Ectodermal cell (in vitro differentiated cells): ENCODE results near the gene ARHGEF38.
"Not testable (repeated sequence)": the region's sequence is repeated elsewhere in the genome, so short reads cannot be mapped to it uniquely, and the experiment has no call there.

Experiments used
- H3K27ac ChIP-seq: 2 replicates; pipeline ENCODE4 v1.7.0; 2013; ENCODE audit warnings: mild to moderate bottlenecking, low read depth, low read length; ENCODE audit not compliant: insufficient read depth, poor library complexity, severe bottlenecking
- H3K27me3 ChIP-seq: 2 replicates; pipeline ENCODE4 v1.7.0; 2013; ENCODE audit warnings: mild to moderate bottlenecking, low read length; ENCODE audit not compliant: insufficient read depth, control insufficient read depth, poor library complexity, severe bottlenecking
- H3K36me3 ChIP-seq: one replicate; pipeline ENCODE4 v1.7.0; 2013; ENCODE audit warnings: low read length; ENCODE audit not compliant: control insufficient read depth, insufficient read depth
- H3K4me1 ChIP-seq: one replicate; pipeline ENCODE4 v1.7.0; 2013; ENCODE audit warnings: low read length; ENCODE audit not compliant: control insufficient read depth, insufficient read depth
- H3K4me3 ChIP-seq: 2 replicates; pipeline ENCODE4 v1.7.0; 2013; ENCODE audit warnings: low read depth, low read length, control low read depth; ENCODE audit not compliant: insufficient read depth
- H3K9me3 ChIP-seq: 2 replicates; pipeline ENCODE4 v1.7.0; 2013; ENCODE audit warnings: mild to moderate bottlenecking, low read length, moderate library complexity; ENCODE audit not compliant: control insufficient read depth
- WGBS, 2 experiments: methylation state at CpG; one replicate each; pipeline ENCODE4 v1.1.7; 2013; ENCODE audit warnings: missing lambda C conversion rate in 2 of 2; 5-methylcytosine and 5-hydroxymethylcytosine counted together

Gene ARHGEF38

DNA sequence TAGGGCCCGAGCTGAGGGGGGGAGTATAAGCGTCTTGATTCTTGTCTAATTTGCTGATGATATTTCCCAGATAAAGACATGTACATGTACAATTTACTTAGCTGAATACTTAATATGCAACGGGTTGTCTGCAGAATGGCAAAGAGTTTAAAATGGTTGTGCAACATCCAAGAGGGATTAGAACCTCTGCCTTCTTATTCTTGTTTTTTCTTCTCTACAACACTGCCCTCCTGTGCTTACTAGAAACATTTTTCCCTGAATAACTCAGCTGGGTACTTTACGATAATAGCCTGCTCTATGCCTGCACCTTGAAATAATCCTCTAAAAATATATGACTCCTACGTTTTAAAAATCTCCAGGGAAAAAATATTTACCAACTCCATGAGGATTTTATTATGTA lies 114.3 kb downstream of the ARHGEF38 start:
- 45 to 47% methylated on average over 3 to 4 of the region's 5 CpGs for WGBS, 2 experiments
- Histone ChIP-seq H3K27me3 (no peaks in the 10 kb centered on the region), H3K27ac (no peak overlapping the region), H3K4me3 (no peak overlapping the region), H3K9me3 (no peaks in the 10 kb centered on the region), H3K36me3 (no peaks in the 10 kb centered on the region), H3K4me1 (no peaks in the 10 kb centered on the region)

DNA sequence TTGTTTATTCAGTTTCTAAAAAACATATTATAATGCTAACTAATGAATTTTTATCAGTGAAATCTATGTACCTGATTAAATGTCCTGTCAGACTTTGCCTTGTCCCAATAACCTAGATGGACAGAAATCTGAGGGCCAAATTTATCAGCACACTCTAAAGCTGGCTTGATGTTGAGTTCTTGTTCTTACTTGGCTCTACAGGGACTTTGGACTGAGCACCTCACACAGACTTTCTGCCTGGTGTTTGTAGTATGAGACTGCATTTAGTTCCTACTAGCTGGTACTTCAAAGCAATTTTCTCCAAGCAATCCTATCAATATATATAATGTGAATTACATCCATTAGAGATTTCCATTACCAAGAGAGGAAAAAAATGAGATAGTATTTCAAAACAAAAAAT lies 118.3 kb downstream of the ARHGEF38 start:
- H3K4me1 ChIP-seq, result no peaks in the 10 kb centered on the region

DNA sequence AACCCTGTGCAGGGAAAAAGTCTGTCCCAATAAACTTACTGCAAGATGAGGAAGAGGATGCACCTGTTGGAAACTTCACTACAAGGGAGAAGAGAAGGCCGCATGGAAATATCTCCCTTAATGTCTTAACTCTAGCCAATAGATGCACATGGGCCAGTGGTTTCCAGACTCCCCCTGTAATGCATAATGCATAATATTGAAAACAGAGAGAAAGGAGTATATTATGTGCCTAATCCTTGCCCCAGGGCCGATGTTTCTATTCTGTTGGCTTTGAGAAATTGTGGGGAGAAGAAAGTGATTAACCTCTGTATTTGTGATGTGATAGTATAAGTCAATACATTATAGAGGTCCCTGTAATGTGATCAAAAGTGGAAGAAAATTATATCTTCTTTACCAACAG lies 118.9 kb downstream of the ARHGEF38 start:
- H3K4me3 ChIP-seq, result no peak overlapping the region
- no peaks in the 10 kb centered on the region for H3K4me1 ChIP-seq
- no peaks in the 10 kb centered on the region for H3K36me3 ChIP-seq
- no peak overlapping the region for H3K27ac ChIP-seq
- WGBS, 2 experiments, result 90 to 97% methylated on average over 2 of the region's 2 CpGs
- no peaks in the 10 kb centered on the region for H3K9me3 ChIP-seq
- H3K27me3 ChIP-seq, result no peaks in the 10 kb centered on the region

More for the DNA sequence above, 118.3 kb downstream of the ARHGEF38 start:
- H3K9me3 ChIP-seq, result no peaks in the 10 kb centered on the region
- no peak overlapping the region for H3K27ac ChIP-seq
- no peaks in the 10 kb centered on the region for H3K27me3 ChIP-seq
- H3K36me3 ChIP-seq, result no peaks in the 10 kb centered on the region
- H3K4me3 ChIP-seq, result no peak overlapping the region

DNA sequence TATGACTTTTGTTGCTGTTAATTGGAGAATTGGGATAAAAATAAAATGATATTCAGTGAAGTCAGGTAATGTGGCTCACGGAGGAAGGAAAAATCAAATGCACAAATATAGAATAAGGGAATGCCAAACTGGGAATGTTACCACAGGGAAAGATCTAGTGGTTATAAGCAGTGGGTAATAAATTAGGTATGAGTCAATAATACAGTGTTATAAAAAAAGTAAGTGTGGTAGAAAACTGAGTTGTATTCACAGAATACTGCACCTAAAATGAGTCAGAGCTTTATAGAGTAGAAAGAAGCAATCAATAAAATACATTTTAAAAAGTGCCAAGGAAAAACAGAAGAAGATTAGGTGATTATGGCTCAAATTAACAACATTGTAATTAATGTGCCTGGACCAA lies 121.6 kb downstream of the ARHGEF38 start:
- H3K4me1 ChIP-seq, result no peaks in the 10 kb centered on the region
- no peak overlapping the region for H3K27ac ChIP-seq
- H3K9me3 ChIP-seq, result no peaks in the 10 kb centered on the region
- 96 to 100% methylated on average over 1 of the region's 1 CpG for WGBS, 2 experiments
- H3K27me3 ChIP-seq, result no peaks in the 10 kb centered on the region
- no peaks in the 10 kb centered on the region for H3K36me3 ChIP-seq
- H3K4me3 ChIP-seq, result no peak overlapping the region

DNA sequence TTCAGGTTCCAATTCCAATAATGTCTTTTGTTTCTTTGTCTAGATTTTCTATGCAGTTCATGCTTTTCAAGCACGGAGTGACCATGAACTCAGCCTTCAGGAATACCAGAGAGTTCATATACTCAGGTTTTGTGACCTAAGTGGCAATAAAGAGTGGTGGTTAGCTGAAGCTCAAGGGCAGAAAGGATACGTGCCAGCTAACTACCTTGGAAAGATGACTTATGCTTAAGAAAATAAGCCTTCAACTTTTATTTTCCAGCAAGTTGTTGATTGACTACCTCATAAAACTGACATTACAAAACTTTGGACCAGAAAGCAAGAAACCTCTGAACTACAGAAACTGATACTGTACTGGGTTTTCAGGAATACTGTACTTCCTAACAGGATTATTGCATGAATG lies 125.3 kb downstream of the ARHGEF38 start:
- no peaks in the 10 kb centered on the region for H3K4me1 ChIP-seq
- WGBS, 2 experiments, result 88% methylated on average over 2 of the region's 2 CpGs
- H3K4me3 ChIP-seq, result no peak overlapping the region
- no peaks in the 10 kb centered on the region for H3K9me3 ChIP-seq
- H3K36me3 ChIP-seq, result peaks cover 1% of the 10 kb centered on the region
- no peak overlapping the region for H3K27ac ChIP-seq
- no peaks in the 10 kb centered on the region for H3K27me3 ChIP-seq

DNA sequence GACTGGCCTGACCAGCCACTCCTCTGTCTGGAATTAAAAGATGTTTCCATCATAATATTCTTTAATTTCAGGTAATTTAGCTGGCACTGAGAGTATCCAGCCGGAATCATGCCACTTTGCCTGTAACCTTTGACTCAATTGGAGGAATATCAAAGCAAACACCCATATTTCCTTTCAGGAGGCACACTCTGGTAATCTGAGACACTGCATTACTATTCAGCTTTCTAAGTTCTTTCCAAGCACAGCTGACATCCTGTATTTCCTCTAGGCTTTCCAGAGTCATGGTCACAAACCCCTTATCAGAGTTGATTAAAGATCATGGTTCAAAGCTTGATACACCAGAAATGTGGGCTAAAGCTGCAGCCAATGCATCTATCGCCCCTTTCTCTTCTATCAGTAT lies 126.8 kb downstream of the ARHGEF38 start:
- H3K27me3 ChIP-seq, result no peaks in the 10 kb centered on the region
- no peaks in the 10 kb centered on the region for H3K4me1 ChIP-seq
- no peak overlapping the region for H3K27ac ChIP-seq
- H3K4me3 ChIP-seq, result no peak overlapping the region
- peaks cover 7% of the 10 kb centered on the region for H3K36me3 ChIP-seq
- H3K9me3 ChIP-seq, result no peaks in the 10 kb centered on the region
- WGBS, 2 experiments, result 93 to 98% methylated on average over 2 of the region's 2 CpGs

DNA sequence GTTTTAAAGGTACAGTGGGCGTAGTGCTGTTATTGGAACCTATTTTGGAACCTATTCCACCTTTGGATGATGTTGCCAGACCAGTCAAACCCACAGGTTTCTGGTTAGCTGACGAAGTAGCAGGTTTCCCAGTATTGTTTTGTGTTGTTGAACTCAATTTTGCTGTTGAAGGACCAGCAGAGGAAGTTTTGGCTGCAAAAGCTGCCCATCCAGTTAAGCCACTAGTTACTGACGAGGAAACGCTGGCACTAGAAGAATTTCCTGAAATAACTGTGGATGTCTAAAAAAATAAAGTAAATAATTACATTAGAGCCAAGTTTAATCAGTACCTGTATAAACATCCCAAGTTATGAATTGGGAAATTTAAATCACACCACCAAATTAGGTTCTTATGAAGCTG lies 130.6 kb downstream of the ARHGEF38 start:
- no peak overlapping the region for H3K27ac ChIP-seq
- 92 to 97% methylated on average over 4 of the region's 4 CpGs for WGBS, 2 experiments
- H3K4me3 ChIP-seq, result no peak overlapping the region
- H3K27me3 ChIP-seq, result no peaks in the 10 kb centered on the region
- H3K9me3 ChIP-seq, result no peaks in the 10 kb centered on the region
- H3K4me1 ChIP-seq, result no peaks in the 10 kb centered on the region
- H3K36me3 ChIP-seq, result peaks cover 7% of the 10 kb centered on the region

DNA sequence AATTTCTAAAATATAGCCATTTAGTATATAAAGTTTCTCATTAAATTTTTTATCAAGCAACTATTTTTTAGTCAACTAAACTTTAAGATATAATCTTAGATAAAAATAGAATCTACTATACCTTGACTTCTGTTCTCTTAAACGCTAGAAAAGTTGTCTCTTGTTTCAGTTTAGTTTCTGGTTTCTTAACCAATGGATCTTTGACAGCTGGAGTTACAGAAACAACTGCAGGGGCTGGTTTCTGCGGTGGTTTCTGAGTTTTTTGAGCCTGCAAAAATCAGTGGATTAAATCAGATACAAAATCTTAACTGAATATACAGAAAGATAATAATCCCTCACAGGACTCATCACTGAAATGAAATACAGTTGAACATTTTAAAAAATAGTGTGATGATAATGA lies 134.2 kb downstream of the ARHGEF38 start:
- Histone ChIP-seq H3K27me3 (no peaks in the 10 kb centered on the region), H3K9me3 (no peaks in the 10 kb centered on the region), H3K4me1 (no peaks in the 10 kb centered on the region), H3K27ac (no peak overlapping the region), H3K36me3 (peaks cover 14% of the 10 kb centered on the region), H3K4me3 (no peak overlapping the region)
- 83 to 97% methylated on average over 1 to 2 of the region's 2 CpGs for WGBS, 2 experiments

DNA sequence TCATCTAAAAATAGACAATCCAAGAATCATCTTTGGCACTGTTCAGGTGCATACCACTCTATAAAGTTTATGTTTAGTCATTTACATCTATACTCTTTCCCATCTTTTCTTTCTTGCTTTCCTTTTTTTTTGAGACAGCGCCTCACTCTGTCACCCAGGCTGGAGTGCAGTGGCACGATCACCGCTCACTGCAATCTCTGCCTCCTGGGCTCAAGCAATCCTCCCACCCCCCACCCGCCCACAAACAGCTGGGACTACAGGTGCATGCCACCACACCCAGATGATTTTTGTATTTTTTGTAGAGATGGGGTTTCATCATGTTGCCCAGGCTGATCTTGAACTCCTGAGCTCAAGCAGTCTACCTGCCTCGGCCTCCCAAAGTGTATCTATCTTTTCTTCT lies 142.4 kb downstream of the ARHGEF38 start:
- WGBS, 2 experiments, result 91 to 98% methylated on average over 4 of the region's 5 CpGs
- not testable (repeated sequence) for H3K27me3 ChIP-seq, H3K27ac ChIP-seq, H3K4me3 ChIP-seq, H3K9me3 ChIP-seq, H3K4me1 ChIP-seq
- H3K36me3 ChIP-seq, result peaks cover 12% of the 10 kb centered on the region

DNA sequence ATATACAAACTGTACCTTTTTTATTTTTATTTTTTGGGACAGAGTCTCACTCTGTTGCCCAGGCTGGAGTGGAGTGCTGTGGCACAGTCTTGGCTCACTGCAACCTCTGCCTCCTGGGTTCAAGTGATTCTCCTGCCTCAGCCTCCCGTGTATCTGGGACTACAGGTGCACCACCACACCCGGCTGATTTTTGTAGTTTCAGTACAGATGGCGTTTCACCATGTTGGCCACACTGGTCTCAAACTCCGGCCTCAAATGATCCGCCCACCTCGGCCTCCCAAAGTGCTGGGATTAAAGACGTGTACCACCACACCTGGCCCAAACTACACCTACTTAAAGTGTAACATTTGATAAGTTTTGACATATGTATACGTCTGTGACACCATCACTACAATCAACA lies 143.4 kb downstream of the ARHGEF38 start:
- peaks cover 12% of the 10 kb centered on the region for H3K36me3 ChIP-seq
- 96 to 98% methylated on average over 8 of the region's 8 CpGs for WGBS, 2 experiments
- not testable (repeated sequence) for H3K4me3 ChIP-seq

DNA sequence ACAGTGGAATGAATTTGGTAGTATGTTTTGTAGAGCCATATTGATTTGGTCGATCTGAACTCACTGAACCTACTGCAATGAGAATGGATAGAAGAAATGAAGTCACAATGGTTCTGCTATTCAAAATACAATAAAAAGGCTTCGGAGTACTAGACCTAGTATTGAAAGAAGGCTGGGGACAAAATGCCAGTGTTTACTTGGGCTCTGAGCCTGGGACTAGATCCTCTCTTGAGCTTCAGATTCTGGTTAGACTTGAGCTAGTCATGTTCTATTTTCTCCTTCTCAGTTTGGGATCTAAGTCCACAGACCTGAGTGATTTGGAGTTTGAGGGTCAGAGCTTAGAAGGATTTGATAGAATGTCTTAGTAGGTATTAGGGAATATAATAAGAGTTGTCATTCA lies 146.2 kb downstream of the ARHGEF38 start:
- H3K27ac ChIP-seq, result no peak overlapping the region
- H3K36me3 ChIP-seq, result no peaks in the 10 kb centered on the region
- WGBS, 2 experiments, result 87 to 91% methylated on average over 2 of the region's 2 CpGs
- no peaks in the 10 kb centered on the region for H3K9me3 ChIP-seq
- no peaks in the 10 kb centered on the region for H3K27me3 ChIP-seq
- no peak overlapping the region for H3K4me3 ChIP-seq
- no peaks in the 10 kb centered on the region for H3K4me1 ChIP-seq

More for the DNA sequence above, 143.4 kb downstream of the ARHGEF38 start:
- H3K27me3 ChIP-seq, H3K4me1 ChIP-seq, H3K9me3 ChIP-seq, H3K27ac ChIP-seq: not testable (repeated sequence)
